ES-I3 (cell line): Measurements from ENCODE around the gene TUBA1B.

Experiments
- H3K36me3 ChIP-seq: 2 replicates; pipeline ENCODE4 v1.6.1; 2013; ENCODE audit warnings: mild to moderate bottlenecking, low read length, control low read depth, moderate library complexity; ENCODE audit not compliant: insufficient read depth
- H3K4me1 ChIP-seq: 2 replicates; pipeline ENCODE4 v1.6.1; 2013; ENCODE audit warnings: mild to moderate bottlenecking, control low read depth, low read length; ENCODE audit not compliant: insufficient read depth
- H3K9ac ChIP-seq: 2 replicates; pipeline ENCODE4 v1.6.1; 2013; ENCODE audit warnings: low read depth, mild to moderate bottlenecking, low read length, moderate library complexity
- H3K9me3 ChIP-seq: 2 replicates; pipeline ENCODE4 v1.6.1; 2013; ENCODE audit warnings: mild to moderate bottlenecking, low read length, moderate library complexity; ENCODE audit not compliant: control insufficient read depth, insufficient read depth

TUBA1B gene

DNA sequence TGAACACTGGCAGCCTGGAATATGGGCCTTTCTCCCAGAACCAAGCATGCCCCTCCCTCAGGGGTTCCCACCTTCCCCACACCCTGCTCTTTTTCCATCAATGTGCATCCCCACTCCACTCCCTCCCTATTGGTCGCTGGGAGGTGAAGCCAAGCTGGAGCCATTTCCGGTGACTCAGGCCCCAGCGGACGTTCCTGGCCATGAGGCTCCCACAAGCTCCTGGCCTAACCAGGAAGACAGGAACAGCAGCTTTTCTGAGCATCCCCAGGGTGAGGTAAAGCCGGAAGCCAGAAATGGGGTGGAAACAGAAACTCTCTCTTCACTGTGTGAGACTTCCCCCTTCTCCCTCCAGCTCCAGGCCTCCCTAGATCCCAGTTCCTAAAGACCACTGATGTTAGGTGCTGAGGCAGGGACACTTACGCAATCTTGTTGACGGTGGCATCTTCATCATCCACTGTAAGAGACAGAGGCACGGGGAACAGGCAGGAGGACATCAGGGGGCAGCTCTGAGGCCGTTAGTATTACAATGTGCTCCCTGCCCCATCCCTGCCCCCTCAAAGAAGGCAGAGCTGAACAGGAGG lies 25.6 kb downstream of the TUBA1B start:
- H3K9ac ChIP-seq = no peak overlapping the region
- H3K9me3 ChIP-seq = no peaks in the 10 kb centered on the region
- peaks cover 7% of the 10 kb centered on the region for H3K36me3 ChIP-seq
- H3K4me1 ChIP-seq = 0 out of 2 replicates have a peak, but pooled peaks cover 3% of the 10 kb centered on the region

DNA sequence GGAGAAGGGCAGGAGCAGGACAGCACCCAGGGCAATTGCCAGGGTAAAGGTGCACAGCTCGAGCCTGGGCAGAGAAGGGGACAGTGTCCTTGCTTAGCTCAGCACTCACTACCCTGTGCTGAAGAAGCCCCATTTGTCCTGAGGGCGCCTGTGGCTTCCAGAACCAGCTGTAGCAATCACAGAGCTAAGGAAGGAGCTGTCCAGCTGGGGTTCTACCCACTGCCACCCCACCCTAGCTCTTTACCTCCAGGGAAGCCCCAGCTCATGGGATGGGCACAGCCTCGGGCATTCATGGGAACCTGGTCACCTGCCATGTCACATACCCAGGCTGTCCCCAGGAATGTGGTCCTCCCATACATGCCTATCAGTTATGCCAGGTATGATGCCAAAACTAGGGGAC lies 26.4 kb downstream of the TUBA1B start:
- H3K36me3 ChIP-seq = peaks cover 7% of the 10 kb centered on the region
- no peak overlapping the region for H3K9ac ChIP-seq
- no peaks in the 10 kb centered on the region for H3K9me3 ChIP-seq
- H3K4me1 ChIP-seq = 0 out of 2 replicates have a peak, but pooled peaks cover 3% of the 10 kb centered on the region

DNA sequence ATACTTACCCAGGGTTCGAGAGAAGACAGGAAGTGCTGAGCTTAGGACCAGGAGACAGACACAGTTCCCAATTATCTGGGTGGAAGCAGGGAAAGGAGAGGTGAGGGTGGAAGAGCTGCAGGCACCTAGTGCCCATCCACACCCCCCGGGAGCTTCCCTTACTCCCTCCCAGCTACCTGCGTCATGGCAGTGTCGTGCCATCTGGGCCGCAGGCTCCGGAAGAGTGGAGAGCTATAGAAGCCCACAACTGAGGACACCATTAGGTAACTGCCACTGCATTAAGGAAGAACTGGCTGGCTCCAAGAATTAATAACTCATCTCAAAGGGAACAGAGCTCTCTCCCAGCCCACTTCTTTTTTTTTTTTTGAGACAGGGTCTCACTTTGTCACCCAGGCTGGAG lies 30.8 kb downstream of the TUBA1B start:
- Histone ChIP-seq H3K9me3 (no peaks in the 10 kb centered on the region), H3K36me3 (peaks cover 5% of the 10 kb centered on the region), H3K4me1 (no peaks in the 10 kb centered on the region), H3K9ac (no peak overlapping the region)

DNA sequence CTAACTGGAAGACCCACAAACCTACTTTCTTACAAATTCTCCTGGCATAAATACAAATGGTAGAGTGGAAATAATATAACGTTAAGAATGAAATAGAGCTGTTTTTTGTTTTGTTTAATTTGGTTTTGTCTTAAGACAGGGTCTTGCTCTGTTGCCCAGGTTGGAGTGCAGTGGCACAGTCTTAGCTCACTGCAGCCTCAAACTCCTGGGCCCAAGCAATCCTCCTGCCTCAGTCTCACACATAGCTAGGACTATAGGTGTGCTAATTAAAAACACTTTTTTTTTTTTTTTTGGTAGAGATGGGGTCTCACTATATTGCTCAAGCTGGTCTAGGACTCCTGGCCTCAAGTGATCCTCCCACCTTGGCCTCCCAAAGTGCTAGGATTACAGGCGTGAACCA lies 32.5 kb downstream of the TUBA1B start:
- no peaks in the 10 kb centered on the region; the same call in 1 of the 2 replicates for H3K4me1 ChIP-seq
- H3K9me3 ChIP-seq = no peaks in the 10 kb centered on the region
- peaks cover 5% of the 10 kb centered on the region for H3K36me3 ChIP-seq
- no peak overlapping the region for H3K9ac ChIP-seq

DNA sequence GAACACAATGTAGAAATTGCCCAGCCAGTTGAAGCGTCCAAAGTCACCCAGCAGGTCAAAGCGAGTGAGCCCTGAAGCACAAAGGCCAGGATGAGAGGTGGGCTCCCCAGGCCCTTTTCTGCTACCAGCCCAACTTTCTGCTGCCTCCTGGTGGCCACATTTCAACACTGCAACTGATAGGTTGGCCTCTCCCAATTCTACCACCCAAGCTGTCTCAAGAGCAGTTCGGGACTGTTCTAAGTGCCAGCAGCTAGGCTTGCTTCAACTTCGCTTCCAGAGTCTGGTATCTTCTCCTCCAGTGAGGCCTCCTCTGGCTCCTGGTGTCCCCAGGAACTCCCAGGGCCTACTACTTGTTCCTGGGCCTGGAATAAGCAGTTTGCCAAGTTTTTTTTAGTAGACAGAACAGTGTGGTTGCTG lies 33.2 kb downstream of the TUBA1B start:
- Histone ChIP-seq H3K36me3 (peaks cover 4% of the 10 kb centered on the region), H3K4me1 (peaks cover 4% of the 10 kb centered on the region; the same call in 1 of the 2 replicates), H3K9me3 (no peaks in the 10 kb centered on the region), H3K9ac (no peak overlapping the region)

DNA sequence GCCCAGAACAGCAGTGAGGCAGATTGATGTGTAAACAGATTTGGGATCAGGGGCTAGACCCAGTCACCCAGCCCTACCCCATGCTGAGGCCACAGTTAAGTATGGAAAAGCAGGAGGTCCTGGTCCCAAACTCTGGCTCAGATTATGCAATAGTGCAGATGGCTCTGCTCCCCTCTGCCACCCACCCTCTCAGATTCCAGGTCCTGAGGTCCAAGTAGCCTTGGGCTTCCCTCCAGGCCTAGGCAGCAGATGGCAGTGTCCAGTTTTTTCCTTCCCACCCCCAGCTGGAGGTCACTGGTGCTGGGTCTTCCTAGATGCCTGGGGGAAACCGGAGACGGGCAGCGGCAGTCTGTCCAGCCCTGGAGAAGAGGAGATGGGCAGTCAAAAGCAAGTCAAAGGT lies 33.8 kb downstream of the TUBA1B start:
- H3K36me3 ChIP-seq = no peaks in the 10 kb centered on the region; the same call in 1 of the 2 replicates
- H3K4me1 ChIP-seq = peaks cover 9% of the 10 kb centered on the region; the same call in 1 of the 2 replicates
- no peaks in the 10 kb centered on the region for H3K9me3 ChIP-seq
- no peak overlapping the region for H3K9ac ChIP-seq

DNA sequence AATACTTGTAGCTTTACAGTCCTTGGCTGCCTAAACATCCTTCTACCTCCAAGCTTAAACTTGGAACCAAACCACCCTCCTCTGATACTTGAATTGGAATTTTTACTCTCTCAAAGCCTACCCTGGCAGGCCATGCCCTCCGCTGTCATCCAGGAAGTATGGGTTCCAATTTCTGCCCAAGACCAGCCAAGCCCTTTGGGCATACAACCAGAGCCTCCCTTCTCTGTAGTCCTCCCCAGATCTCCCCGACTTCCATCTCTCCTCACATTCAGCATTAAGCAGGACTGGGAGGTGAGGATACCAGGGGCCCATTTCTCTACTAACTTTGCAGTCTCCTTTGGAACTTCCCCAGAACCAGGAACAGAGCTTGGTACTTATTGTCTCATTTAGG lies 36.2 kb downstream of the TUBA1B start:
- no peak overlapping the region; the same call in 1 of the 2 replicates for H3K9ac ChIP-seq
- peaks cover 11% of the 10 kb centered on the region; the same call in 1 of the 2 replicates for H3K4me1 ChIP-seq
- no peaks in the 10 kb centered on the region for H3K9me3 ChIP-seq
- no peaks in the 10 kb centered on the region for H3K36me3 ChIP-seq

DNA sequence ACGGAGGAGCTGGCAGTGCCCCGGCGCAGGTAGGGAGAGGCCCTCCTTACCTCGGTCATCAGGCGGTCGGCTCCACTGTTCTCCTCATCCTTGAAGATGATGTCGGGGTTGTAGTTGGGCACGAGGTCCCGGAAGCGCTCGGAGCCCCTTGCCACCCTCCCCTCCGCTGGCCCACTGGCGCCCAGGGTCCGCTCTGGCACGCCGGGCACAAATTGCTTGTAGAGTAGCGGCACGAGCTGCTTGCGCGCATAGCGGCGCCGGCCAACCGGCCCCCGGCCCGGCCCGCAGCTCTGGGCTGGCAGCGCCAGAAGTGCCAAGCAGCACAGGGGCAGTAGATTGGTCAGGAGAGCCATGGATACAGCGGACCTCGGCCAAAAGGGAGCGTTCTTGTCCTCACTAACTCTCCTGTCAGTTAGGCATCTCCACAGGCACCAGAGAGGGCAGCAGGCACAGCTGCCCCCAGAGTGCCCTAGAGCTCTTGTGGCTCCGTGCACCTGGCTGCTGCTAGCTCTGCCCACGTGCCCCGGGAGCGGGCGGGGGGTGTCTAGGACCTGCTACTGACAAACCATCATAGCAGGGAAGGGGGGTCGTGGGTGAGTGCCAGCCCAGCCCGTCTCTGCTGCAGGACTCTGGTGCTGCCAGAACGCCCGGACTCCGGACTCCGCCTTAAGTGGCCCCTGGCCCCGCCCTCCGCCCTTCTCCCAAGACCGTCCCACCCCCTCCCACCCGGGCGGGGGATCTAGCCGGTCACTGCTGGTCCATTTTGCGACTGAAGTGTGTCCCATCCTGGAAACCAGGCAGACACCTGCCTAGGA lies 36.8 kb downstream of the TUBA1B start, which contains the start of gene DHH:
Gene DHH, minus strand, starts transcription at position 642 of the 815 bp plus-strand sequence. Its CDS starts 289 bp downstream, at position 353.
- peak within 1 kb of the TSS; percentile 25; the same call in 1 of the 2 replicates for H3K9ac ChIP-seq
- no peaks in the 10 kb centered on the region for H3K9me3 ChIP-seq
- no peaks in the 10 kb centered on the region for H3K36me3 ChIP-seq
- H3K4me1 ChIP-seq = peaks cover 11% of the 10 kb centered on the region; the same call in 1 of the 2 replicates

DNA sequence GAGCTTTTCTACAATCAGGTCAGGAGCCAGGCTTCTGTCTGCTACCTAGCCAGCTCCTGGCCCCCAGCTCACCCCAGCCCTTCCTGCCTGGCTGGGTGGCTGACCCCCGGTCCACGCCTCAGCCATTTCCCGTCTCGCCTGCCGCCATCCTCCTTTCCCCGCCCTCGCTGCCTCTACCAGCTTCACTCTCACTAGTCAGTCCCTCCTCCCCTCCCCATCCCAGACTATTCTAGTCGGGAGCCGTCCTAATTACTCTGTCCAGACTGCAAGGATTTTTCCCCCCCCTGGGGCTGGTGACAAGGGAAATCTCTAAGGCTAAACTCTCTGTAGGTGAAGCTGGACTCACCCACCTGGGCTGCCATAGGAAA lies 37.4 kb downstream of the TUBA1B start:
- H3K36me3 ChIP-seq = no peaks in the 10 kb centered on the region
- peak overlapping the region; percentile 25; the same call in 1 of the 2 replicates for H3K9ac ChIP-seq
- no peaks in the 10 kb centered on the region for H3K9me3 ChIP-seq
- H3K4me1 ChIP-seq = peaks cover 14% of the 10 kb centered on the region; the same call in 1 of the 2 replicates

DNA sequence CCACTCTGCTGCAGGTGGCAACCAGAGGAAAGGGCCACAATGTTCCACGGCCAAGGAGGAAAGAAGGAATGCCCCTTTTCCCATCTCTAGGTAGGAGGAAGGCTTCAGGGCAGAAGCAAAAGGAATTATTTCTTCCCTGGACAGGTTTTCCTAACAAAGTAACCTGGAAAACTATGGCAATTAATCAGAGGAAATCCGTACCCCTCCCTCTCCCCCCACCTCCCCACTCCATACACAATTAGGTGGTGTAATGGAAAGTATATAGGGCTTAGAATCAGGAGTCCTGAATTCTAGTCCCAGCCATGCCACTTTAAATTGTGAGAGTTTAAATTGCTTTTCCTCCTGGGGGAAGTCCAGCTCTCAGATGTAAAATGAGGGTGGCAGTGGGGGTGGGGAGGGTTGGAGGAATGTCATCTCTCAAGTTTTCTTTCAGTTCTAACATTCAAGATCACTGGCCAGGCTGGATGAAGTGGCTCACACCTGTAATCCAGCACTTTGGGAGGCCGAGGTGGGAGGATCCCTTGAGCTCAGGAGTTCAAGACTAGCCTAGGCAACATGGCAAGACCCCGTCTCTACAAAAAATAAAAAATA lies 38.3 kb downstream of the TUBA1B start:
- H3K9ac ChIP-seq = no peak overlapping the region
- H3K36me3 ChIP-seq = no peaks in the 10 kb centered on the region
- no peaks in the 10 kb centered on the region for H3K9me3 ChIP-seq
- H3K4me1 ChIP-seq = peaks cover 14% of the 10 kb centered on the region; the same call in 1 of the 2 replicates

DNA sequence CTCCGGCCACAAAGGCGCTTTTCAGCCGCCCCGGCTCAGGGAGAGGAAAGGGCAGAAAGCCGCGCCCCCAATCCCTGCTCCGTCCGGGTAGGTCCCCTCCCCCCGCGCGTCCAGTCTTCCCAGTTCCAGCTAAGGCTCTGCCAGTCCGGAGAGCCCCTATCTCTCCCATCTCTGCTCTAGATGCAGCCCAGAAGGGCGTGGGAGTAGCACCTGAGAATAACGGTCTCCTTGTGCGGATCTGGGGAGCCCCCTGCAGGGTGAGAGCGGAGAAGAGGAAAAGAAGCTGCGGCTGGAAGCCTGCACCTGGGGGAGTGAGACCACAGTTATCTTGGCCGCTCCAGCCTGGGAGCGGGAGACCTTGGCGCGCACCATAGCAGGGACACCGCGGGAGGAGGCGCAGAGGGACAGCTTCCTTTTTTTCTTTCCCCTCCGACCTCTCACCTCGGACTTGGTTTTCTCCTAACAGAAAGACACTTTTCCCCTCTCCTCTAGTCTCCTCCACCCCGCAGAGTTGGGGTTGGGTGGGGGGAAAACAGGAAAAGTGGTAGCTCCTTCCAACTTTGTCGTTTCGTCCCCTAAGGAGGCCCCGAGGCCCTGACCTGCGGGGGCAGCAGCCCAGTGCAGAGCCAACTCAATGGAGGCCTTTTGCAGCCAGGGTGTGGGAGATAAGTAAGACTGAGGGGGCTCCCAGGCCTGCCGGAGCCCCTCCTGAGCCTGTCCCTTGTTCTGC lies 38.9 kb downstream of the TUBA1B start:
- Histone ChIP-seq H3K36me3 (no peaks in the 10 kb centered on the region), H3K9ac (peak overlapping the region; percentile 32; the same call in 1 of the 2 replicates), H3K9me3 (no peaks in the 10 kb centered on the region), H3K4me1 (peaks cover 14% of the 10 kb centered on the region; the same call in 1 of the 2 replicates)

DNA sequence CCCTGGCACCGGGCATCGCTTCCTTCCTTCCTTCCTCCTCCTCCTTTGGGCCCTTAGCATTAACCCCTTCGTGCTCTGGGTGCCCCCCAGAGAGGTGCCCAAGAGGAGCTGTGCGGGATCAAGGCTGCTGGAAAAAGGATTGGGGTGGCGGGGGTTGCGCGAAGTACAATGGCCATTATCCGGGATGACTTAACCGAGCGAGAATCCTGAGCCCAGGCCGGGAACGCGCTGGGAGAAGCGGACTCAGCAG lies 39.4 kb downstream of the TUBA1B start:
- Histone ChIP-seq H3K9ac (peak overlapping the region; percentile 32; the same call in 1 of the 2 replicates), H3K4me1 (peaks cover 14% of the 10 kb centered on the region; the same call in 1 of the 2 replicates), H3K36me3 (no peaks in the 10 kb centered on the region), H3K9me3 (no peaks in the 10 kb centered on the region)

DNA sequence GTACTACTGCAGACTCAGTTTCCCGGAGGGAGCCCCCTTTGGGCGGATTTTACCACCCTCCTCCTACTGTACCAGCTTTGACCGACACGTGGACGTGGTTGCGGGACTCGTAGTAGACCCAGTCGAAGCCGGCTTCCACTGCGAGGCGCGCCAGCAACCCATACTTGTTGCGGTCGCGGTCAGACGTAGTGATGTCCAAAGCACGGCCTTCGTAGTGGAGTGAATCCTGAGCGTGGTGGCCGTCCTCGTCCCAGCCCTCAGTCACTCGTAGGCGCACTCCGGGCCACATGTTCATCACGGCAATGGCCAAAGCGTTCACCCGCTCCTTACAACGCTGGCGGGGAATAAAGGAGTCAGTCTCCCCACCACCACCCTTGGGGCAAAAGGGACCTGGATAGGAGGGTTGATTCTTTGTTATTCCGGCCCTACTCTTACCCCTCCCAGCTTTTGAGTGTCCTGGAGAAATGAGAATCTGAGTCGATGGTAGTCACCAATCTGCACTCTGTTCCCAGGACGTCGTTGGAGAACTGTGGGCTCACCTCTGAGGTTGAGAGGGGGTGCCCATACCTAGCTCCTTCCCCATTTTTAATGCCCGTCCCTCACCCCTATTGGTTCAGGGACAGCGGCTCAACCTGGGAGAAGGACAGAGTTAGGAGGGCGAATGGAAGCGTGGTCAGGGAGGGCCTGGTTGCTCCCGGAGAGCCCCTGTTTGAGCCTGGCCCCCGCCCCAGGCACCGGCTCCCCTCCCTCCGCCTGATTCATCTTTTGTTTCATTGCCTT lies 39.9 kb downstream of the TUBA1B start:
- Histone ChIP-seq H3K9ac (peak overlapping the region; percentile 32; the same call in 1 of the 2 replicates), H3K4me1 (peaks cover 14% of the 10 kb centered on the region; the same call in 1 of the 2 replicates), H3K9me3 (no peaks in the 10 kb centered on the region), H3K36me3 (no peaks in the 10 kb centered on the region)
